ENCODE measurements around the gene GSG1.

GRCh38 chr12:13045816-13046215 lies 57.7 kb downstream of the GSG1 start:
- TF ChIP-seq CTCF (IDR thresholded peaks at IDR 0.05) (no peak), POLR2A (IDR thresholded peaks at IDR 0.05) (no peak), POLR2AphosphoS5 (IDR thresholded peaks at IDR 0.05) (no peak), EP300 (IDR thresholded peaks at IDR 0.05) (no peak)

Data from sigmoid colon (tissue), 4 donors.